Brain microvascular endothelial cell (primary cell): Measurements from ENCODE around the gene CST2.
"Not testable (repeated sequence)": the region's sequence is repeated elsewhere in the genome, so short reads cannot be mapped to it uniquely, and the experiment has no call there.

ENCODE experiments used
- DNase-seq: peaks from one replicate; pipeline ENCODE4 v3.0.0-alpha.2; 2020
- H3K27ac ChIP-seq: fragments of 250-450 bp; sonication (Bioruptor Pico); 2 replicates; pipeline ENCODE4 v1.5.1; 2020; ENCODE audit warnings: mild to moderate bottlenecking, moderate library complexity
- H3K27me3 ChIP-seq: fragments of 250-450 bp; sonication (Bioruptor Pico); replicated peaks from 2 replicates; pipeline ENCODE4 v1.5.1; 2020; ENCODE audit warnings: mild to moderate bottlenecking
- H3K36me3 ChIP-seq: fragments of 250-450 bp; sonication (Bioruptor Pico); replicated peaks from 2 replicates; pipeline ENCODE4 v1.5.1; 2020; ENCODE audit warnings: mild to moderate bottlenecking
- H3K4me3 ChIP-seq: 2 replicates; pipeline ENCODE4 v1.5.1; 2011; ENCODE audit warnings: low read depth, mild to moderate bottlenecking, control low read depth, low read length, moderate library complexity
- in situ Hi-C: cut with HindIII; loops from 2 replicates; pipeline ENCODE4 v1.10.0; 2017; ENCODE audit warnings: low sequenced_read_pairs, low pct_ligation_motif_present
- TF ChIP-seq, protein P1 (sequence below): IDR thresholded peaks from 2 replicates; pipeline ENCODE4 v1.5.1; 2011; ENCODE audit warnings: low read depth, mild to moderate bottlenecking, moderate library complexity, low read length, control low read depth, inconsistent platforms; ENCODE audit errors: missing control alignments

Gene CST2

GRCh38 chr20:23856226-23856625, 29.7 kb upstream of the CST2 start:
- H3K27ac ChIP-seq = no peak overlapping the region
- H3K36me3 ChIP-seq = no peaks in the 10 kb centered on the region
- no peaks in the 10 kb centered on the region for H3K27me3 ChIP-seq
- TF ChIP-seq, protein P1, sequence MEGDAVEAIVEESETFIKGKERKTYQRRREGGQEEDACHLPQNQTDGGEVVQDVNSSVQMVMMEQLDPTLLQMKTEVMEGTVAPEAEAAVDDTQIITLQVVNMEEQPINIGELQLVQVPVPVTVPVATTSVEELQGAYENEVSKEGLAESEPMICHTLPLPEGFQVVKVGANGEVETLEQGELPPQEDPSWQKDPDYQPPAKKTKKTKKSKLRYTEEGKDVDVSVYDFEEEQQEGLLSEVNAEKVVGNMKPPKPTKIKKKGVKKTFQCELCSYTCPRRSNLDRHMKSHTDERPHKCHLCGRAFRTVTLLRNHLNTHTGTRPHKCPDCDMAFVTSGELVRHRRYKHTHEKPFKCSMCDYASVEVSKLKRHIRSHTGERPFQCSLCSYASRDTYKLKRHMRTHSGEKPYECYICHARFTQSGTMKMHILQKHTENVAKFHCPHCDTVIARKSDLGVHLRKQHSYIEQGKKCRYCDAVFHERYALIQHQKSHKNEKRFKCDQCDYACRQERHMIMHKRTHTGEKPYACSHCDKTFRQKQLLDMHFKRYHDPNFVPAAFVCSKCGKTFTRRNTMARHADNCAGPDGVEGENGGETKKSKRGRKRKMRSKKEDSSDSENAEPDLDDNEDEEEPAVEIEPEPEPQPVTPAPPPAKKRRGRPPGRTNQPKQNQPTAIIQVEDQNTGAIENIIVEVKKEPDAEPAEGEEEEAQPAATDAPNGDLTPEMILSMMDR = no peak
- in situ Hi-C loops = no loop called here
- no peak overlapping the region for H3K4me3 ChIP-seq
- DNase-seq = no peak

DNA sequence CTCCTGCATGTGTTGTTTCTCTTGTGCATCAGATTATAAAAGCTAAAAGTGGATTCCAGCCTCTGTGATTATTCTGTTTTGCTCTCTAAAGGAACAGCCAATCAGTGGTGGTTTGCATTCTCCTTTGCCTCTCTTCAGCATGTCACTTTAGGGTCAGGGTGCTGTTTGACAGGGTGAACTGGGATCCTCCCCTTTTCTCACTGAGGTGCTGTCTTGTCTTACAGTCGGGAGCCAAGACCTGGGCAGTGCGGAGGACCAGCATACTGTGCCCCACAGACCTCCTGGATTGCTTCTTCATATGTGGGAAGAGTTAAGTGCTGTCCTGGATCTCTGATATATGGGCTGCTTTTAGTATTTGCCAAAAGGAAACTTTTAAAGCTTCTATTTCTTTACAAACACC, 15.2 kb upstream of the CST2 start:
- H3K27me3 ChIP-seq = no peaks in the 10 kb centered on the region
- TF ChIP-seq, protein P1 = no peak
- no peak overlapping the region for H3K4me3 ChIP-seq
- no peak for DNase-seq
- H3K36me3 ChIP-seq = no peaks in the 10 kb centered on the region
- in situ Hi-C loops = no loop called here
- no peak overlapping the region for H3K27ac ChIP-seq

DNA sequence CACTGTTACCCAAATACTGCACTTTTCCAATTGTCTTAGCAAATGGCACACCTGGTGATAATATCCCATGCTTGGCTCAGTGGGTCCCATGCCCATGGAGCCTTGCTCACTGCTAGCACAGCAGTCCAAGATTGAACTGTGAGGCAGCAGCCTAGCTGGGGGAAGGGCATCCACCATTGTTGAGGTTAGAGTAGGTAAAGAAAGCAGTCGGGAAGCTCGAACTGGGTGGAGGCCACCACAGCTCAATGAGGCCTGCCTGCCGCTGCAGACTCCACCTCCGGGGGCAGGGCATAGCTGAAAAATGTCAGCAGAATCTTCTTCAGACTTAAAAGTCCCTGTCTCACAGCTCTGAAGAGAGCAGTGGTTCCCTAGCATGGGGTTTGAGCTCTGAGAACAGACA, 9.2 kb upstream of the CST2 start:
- H3K27me3 ChIP-seq = no peaks in the 10 kb centered on the region
- H3K36me3 ChIP-seq = no peaks in the 10 kb centered on the region
- in situ Hi-C loops = no loop called here
- TF ChIP-seq, protein P1 = no peak
- H3K4me3 ChIP-seq = no peak overlapping the region
- DNase-seq = no peak
- H3K27ac ChIP-seq = no peak overlapping the region

DNA sequence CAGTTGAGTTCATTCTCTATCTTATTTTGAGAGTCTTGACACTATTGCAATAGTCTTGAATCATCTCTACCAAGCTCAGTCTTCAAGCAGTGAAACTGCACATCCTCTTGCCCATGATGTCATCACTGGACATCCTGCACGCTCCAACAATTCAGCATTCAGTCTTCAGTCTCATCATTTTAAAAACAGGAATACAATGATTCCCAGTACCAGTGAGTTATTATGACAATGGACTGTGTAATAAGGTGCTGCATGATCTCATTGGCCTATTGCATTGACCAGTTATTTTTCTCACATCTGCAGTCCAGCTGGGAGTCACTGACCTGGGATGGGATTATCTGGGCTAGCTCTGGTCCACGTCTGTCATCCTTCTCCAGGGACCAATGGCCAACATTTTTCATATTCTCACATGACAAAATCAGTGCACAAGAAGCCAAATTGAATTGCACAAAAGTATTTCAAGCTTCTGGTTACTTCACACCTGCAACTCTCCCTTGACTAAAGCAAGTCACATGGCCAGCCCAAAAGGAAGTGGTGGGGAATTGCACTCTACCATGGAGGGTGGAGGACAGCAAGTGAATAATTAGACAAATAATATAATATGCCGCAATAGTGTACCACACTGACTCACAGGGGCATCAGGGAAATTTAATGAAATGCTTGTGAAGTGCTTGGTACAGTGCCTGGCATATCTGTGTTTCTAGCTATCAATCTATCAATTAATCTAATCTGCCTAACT, 6.4 kb upstream of the CST2 start:
- Histone ChIP-seq H3K27ac (no peak overlapping the region), H3K4me3 (no peak overlapping the region), H3K36me3 (no peaks in the 10 kb centered on the region), H3K27me3 (no peaks in the 10 kb centered on the region)
- no peak for DNase-seq
- in situ Hi-C loops = no loop called here
- TF ChIP-seq, protein P1 = no peak

- H3K27ac ChIP-seq, H3K4me3 ChIP-seq, H3K27me3 ChIP-seq, H3K36me3 ChIP-seq, in situ Hi-C loops: not testable (repeated sequence)
- DNase-seq = peak; percentile 86
Observed at GRCh38 chr20:23831961-23832360, 5.4 kb upstream of the CST2 start.

- TF ChIP-seq, protein P1 = no peak
- Histone ChIP-seq H3K36me3 (no peaks in the 10 kb centered on the region), H3K27me3 (no peaks in the 10 kb centered on the region), H3K4me3 (no peak overlapping the region), H3K27ac (no peak overlapping the region)
- in situ Hi-C loops = no loop called here
- no peak for DNase-seq
Observed at GRCh38 chr20:23823621-23824324, 2.8 kb downstream of the CST2 start.
